NB4 (cell line): ENCODE results near the gene TCTN1.
"Not testable (repeated sequence)": the region's sequence is repeated elsewhere in the genome, so short reads cannot be mapped to it uniquely, and the experiment has no call there.

Experiments
- DNase-seq: peaks from one replicate; pipeline ENCODE4 v3.0.0; 2010; ENCODE audit warnings: low read depth
- H3K4me3 ChIP-seq: one replicate; pipeline ENCODE4 v1.5.1; 2011; ENCODE audit warnings: mild to moderate bottlenecking, low read depth, low read length, moderate library complexity
- CTCF ChIP-seq: IDR thresholded peaks from one replicate; pipeline ENCODE4 v1.5.1; 2012; ENCODE audit warnings: low read depth, low read length
- MAX ChIP-seq: IDR thresholded peaks from 2 replicates; pipeline ENCODE4 v1.6.1; 2011; ENCODE audit warnings: low read depth, low read length
- MYC ChIP-seq: IDR thresholded peaks from 2 replicates; pipeline ENCODE4 v1.6.1; 2011; ENCODE audit warnings: low read depth, low read length
- POLR2A ChIP-seq: IDR thresholded peaks from 2 replicates; pipeline ENCODE4 v1.6.1; 2011; ENCODE audit warnings: mild to moderate bottlenecking; ENCODE audit not compliant: insufficient read length; ENCODE audit errors: extremely low read depth

The TCTN1 gene

GRCh38 chr12:110600254-110600653, 13.7 kb upstream of the TCTN1 start:
- no peak for TF ChIP-seq MAX
- peak; percentile 87 for DNase-seq
- H3K4me3 ChIP-seq, result no peak overlapping the region

GRCh38 chr12:110602085-110602814, 11.7 kb upstream of the TCTN1 start:
- DNase-seq, result peak; percentile 80
- peak; percentile 81 for TF ChIP-seq CTCF
- not testable (repeated sequence) for H3K4me3 ChIP-seq

- TF ChIP-seq MAX, result no peak
- peak overlapping the region; percentile 84 for H3K4me3 ChIP-seq
Measured at GRCh38 chr12:110606253-110606611, 7.7 kb upstream of the TCTN1 start.

GRCh38 chr12:110613071-110613770, 708 bp upstream of the TCTN1 start:
- peak overlapping the region; percentile 76 for H3K4me3 ChIP-seq
- no peak for DNase-seq
- TF ChIP-seq MAX (no peak), POLR2A (no peak), CTCF (no peak), MYC (no peak)

More at GRCh38 chr12:110606253-110606611, 7.7 kb upstream of the TCTN1 start:
- no peak for DNase-seq

- no peak overlapping the region for H3K4me3 ChIP-seq
- TF ChIP-seq MYC, result no peak
- no peak for TF ChIP-seq MAX
- TF ChIP-seq CTCF, result no peak
- TF ChIP-seq POLR2A, result no peak
- DNase-seq, result no peak
Measured at GRCh38 chr12:110615171-110615570, 1.2 kb downstream of the TCTN1 start.

- no peak for DNase-seq
- no peak for TF ChIP-seq CTCF
- no peak for TF ChIP-seq MYC
- no peak for TF ChIP-seq POLR2A
- TF ChIP-seq MAX, result no peak
- H3K4me3 ChIP-seq, result no peak overlapping the region
Measured at GRCh38 chr12:110616471-110617115, 2.7 kb downstream of the TCTN1 start.
